HTR-8/SVneo (cell line): Measurements from ENCODE around the gene MB21D2.
"Not testable (repeated sequence)": the region's sequence is repeated elsewhere in the genome, so short reads cannot be mapped to it uniquely, and the experiment has no call there.

Source experiments
- DNase-seq: peaks from one replicate; pipeline ENCODE4 v3.0.0; 2011; ENCODE audit warnings: low spot score, mixed read lengths; ENCODE audit not compliant: insufficient read length
- FAIRE-seq: peaks from 2 replicates; lab custom pipeline; 2011; peaks lifted over from hg19 to GRCh38; lab: Jason Lieb, UNC

Gene MB21D2

DNA sequence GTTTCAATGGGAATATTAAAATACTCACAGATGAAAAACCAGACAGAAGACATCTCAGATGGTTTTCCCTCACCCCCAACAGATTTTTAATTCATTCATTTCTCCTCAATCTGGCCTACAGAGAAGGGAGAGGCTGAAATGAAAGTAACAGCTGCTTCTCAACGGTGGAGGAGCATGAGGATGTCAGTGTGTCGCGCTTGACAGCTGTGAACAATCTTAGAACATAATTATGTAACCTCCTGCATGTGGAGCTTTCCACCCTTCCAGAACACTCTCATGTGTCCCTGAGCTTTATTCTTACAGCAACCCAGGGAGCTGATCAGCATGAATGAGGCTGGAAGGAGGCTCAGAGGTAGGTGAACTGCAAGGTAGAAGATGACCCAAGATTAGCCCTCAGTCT, 52.7 kb downstream of the MB21D2 start:
- no peak for DNase-seq
- FAIRE-seq: no peak

DNA sequence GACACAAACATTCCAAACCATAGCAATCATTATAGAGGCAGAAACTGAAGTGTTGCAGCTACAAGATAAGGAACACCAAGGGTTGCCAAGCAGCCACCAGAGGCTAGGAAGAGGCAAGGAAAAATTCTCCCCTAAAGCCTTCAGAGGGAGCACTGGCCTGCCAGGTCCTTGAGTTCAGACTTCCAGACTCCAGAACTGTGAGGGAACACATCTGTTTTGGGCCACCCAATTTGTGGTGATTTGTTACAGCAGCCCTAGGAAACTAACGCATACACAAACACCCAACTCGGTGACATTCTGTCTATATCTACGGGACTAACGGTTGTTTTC, 54.6 kb downstream of the MB21D2 start:
- no peak for FAIRE-seq
- DNase-seq: no peak

- FAIRE-seq: no peak
- DNase-seq: no peak
Observed at GRCh38 chr3:192862408-192863090, 55.1 kb downstream of the MB21D2 start.

- FAIRE-seq: no peak
- no peak for DNase-seq
Observed at GRCh38 chr3:192861972-192862371, 55.7 kb downstream of the MB21D2 start.

DNA sequence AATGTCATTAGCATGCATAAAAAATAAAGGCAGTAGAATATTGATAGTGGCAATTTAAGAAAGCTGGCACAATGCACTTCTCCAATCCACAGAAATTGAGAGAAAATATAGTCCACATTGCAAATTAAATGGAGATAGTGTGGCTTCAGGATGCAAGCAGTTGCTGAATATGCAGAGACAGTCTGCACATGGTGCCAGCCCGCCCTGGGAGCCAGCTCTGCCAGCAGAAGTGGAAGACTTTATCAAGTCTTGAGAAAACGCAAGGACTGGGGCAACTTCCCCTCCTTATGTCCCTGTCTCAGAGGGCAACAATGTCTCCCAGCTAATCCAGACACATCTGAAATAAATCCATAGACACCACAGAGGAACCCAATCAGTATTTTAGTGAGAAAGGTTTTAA, 57.2 kb downstream of the MB21D2 start:
- no peak for DNase-seq
- no peak for FAIRE-seq

DNA sequence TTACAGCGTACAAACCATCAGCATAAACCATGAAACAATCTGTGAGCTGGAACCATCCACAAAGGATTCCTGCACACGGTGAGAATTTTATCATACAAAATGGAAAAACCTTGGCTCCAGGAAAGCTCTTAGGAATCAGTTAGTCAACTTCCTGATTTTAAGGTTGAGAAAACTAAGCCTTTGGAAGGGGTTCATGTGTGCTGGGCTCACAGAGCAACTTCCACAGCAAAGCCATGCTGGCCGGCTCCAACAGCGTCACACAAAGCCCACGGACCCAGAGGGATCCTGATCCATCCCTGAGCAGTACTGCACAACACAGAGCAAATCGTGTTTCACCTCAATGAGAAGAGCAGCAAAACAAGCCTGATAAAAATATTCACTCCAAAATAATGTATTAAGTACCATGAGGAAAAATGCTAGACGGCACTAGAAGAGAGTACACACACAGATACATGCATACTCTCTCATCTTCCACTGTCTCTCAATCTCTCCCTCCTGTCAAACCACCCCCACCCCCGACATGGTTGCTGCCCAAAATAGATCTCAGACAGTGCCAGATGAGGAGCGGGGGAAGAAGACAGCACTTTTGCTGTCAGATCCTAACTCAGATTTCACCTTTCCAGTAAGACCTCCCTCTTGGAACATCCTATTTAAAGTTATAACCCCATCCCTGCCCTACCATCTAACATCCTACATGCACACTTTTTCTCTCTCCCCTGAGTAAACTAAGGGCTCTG, 58.6 kb downstream of the MB21D2 start:
- no peak for DNase-seq

GRCh38 chr3:192857260-192857661, 60.4 kb downstream of the MB21D2 start:
- DNase-seq (no peak), FAIRE-seq (no peak)

More for the DNA sequence above, 58.6 kb downstream of the MB21D2 start:
- FAIRE-seq: no peak

DNA sequence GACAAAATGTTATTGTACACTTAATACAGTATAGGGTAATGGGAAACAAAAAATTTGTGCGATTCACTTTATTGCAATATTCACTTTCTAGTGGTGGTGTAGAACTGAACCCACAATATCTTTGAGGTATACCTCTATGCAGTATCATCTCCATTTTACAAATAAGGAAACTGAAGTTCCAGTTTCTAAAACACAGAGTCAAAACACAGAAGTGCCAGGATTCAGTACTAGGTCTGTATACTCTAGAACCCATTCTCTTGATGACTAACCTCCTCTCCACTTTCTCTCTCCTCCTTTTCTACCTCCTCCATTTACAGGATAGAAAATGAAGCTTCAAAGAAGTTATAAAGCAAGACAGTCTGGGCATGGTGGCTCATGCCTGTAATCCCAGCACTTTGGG, 62.2 kb downstream of the MB21D2 start:
- DNase-seq: no peak
- FAIRE-seq: no peak

DNA sequence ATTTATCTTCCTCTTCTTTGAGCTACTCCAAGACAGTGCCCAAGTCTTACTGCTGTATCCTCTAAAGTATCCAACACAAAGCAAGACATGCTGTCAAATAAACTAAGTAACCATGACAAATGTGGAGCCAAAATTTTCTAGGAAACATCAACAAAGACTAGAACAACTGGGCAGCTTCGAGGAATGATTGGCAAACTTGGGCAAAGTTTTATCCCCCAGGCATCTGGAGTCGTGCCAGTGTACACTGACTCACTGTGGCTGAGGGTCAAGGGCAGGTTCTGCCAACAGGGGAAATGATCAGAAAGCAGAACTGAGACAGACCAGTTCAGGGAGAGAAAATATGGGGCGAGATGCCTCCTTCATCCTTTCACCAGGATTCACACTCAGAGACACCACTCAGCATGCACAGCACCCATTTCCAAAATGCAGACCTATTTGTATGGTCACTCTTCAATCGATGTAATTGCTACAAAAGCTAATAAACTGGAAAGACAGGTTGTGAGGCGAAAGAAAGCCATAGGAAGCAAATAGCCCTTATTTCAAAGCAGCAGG, 65.8 kb downstream of the MB21D2 start:
- FAIRE-seq: peak; percentile 40
- DNase-seq: peak; percentile 80

DNA sequence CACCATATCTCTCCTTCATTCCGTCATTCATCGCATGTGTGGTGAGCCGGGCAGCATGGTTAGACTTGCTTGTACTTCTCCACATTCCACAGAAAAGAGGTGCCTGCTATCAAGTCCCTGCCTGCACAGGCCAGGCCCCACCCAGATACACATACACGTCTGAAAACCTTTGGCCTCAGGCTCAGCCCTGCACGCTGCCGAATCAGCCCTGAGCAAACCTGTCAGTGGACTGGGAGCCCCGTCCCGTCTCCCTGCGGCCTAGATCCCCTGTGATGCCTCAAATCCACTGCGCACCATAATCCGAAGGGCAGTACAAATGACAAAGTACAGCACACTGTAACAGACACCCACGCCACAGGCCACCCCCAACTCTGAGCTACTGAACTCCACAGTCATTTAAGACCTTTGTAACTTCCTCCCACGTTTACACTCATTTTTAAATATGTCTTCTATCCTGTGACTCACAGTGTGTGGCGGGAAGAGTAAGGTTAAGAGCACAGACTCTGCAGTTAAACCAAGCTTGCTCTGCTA, 67.1 kb downstream of the MB21D2 start:
- DNase-seq (no peak), FAIRE-seq (no peak)

DNA sequence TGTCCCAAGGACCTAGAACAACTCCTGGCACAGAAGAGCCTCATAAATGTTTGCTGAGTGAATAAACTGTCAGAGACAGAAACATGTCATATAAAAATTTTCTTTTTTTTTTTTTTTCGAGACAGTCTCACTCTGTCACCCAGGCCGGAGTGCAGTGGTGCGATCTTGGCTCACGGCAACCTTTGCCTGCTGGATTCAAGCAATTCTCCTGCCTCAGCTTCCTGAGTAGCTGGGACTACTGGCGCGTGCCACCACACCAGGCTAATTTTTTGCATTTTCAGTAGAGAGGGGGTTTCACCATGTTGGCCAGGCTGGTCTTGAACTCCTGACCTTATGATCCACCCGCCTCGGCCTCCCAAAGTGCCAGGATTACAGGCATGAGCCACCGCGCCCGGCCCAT, 67.8 kb downstream of the MB21D2 start:
- FAIRE-seq, DNase-seq: not testable (repeated sequence)

DNA sequence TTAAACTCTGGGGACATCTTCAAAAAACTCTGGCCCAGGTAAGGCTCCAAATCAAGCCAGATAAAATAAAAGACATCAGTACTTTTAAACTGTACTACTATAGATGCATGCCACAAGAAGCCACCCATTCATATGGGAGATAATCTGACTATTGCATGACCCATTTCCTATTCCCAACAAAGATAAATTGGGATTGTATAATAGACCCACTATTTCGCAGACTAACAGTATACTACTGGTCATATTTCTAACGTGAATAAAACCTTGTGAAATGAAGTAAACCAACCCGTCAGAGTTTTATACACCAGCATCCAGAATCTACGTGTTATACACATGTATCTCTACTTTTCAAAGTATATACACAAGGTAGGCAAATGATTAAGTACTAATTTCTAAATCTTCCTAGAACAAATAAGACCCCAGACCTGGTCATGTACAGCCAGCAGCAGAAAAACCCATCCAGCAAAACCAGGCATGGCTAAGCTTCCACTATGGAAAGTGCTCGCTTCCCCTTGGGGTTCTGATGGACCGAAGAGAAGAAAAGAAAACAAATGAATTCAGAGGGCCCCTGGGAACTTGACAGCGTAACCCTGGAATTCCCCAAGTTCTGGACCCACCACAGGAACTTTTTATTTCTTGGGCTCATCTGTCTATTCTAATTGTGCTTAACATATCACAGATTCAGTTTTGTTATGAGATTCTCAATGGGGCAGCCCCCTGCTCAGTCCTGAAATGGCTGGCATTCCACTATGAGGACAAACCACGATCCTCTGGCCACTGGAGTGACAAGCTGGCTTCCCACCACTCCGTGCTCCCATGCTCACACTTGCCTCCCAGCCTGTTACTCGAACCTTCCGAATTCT, 69.1 kb downstream of the MB21D2 start:
- DNase-seq (no peak), FAIRE-seq (no peak)

DNA sequence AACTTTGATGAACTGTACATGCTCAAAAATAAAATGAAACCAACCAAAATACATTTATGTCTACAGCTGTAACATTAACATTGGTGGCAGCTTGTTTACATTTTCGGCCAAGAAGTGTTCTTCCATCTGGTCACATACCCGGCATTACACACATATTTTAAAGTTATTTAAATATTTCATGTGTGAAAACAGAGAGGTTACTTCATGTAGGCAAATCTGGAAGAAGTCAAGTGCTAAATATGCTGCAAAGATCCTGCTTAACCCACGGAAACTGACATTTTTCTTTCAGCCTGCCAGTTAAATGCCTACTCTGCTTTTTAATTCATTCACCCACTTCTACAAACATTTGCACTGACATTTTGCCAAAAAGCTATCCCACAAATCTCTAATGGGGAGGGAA, 69.7 kb downstream of the MB21D2 start:
- DNase-seq: no peak
- no peak for FAIRE-seq

GRCh38 chr3:192845526-192845855, 72.2 kb downstream of the MB21D2 start:
- no peak for FAIRE-seq
- no peak for DNase-seq

GRCh38 chr3:192844836-192845525, 72.7 kb downstream of the MB21D2 start:
- no peak for DNase-seq
- no peak for FAIRE-seq

DNA sequence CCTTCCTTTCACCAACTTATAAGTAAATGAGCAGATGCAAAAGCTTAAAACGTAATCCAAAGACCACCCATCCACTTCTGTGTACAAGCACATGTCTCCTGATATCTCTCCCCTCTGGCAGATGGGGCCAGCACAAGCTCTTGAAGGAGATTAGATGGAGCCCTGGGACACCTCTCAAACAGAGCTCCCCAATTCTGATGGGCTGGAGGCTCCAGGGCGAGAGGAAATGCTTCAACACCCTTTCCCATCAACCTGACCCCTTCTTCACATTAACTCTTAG, 73.2 kb downstream of the MB21D2 start:
- no peak for FAIRE-seq

DNA sequence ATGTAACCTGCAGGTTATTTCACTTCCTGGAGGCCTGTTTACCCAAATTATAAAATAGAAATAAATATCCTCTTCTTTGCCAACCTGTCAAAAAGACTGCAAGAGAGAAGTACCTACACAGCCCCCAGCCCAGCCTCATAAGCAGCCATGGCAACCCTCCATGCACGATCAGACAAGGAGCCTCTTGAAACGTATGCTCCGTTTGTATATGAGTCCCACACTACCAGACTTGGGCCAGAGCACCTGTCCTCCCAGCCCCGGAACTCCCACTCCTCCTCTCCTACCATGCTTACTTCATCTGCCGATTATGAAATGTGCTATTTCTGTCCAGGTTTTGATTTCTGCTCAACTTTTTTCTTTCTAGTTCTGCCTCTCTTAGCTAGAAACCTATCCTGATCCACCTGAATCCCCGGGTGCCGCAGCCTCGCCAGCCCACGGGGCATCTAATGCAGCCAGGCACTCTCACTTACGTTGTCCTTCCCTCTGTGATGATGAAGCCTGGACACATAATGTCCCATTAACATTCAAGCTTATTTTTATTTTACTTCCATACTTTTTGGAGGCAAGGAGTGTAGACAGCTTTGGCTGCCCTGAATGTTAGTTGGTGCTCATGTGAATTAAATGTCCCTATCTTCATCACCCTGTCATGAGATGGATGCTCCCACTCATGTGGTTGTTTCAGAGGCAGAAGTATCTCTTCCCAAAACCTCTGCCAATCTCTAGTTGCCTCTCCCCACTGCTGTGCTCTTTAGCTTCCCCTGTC, 73.8 kb downstream of the MB21D2 start:
- FAIRE-seq (no peak), DNase-seq (no peak)

More for the DNA sequence above, 73.2 kb downstream of the MB21D2 start:
- DNase-seq: no peak

GRCh38 chr3:192843119-192843518, 74.5 kb downstream of the MB21D2 start:
- FAIRE-seq (no peak), DNase-seq (no peak)

DNA sequence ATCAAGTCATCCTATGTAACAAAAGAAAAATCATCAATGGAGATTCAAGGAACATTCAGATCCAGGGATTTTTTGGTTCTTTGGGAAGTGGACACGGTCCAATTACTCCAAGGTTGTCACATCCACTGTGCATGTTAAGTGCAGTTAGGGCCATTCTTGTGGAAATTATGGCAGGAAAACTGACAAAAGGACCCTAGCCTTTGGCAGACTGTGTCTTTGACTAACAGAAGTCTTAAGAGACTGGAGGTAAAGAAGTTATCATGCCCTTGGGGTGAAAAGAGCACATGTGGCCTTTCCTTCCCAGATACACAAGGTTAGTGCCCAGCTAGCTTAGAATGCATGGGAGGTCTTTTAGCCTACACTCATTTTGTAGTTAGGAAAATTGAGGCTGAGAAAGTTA, 74.9 kb downstream of the MB21D2 start:
- FAIRE-seq: no peak

DNA sequence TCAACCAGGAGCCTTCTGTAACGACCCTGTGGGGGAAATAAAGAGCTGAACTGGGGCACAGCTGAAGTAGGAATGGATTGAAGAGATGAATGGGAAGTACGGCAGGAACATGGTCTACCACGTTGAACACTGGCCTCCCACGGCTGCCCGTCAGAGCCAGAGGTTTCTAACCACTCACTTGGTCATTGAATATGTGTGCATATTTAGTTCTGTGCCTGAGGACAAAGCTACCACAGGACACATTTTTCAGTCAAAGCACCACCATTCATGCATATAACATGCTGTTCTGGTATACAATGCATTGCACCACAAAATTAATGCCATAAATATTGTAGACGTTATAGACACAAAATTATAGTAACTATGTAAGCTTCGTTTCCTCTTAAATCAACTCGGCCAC, 75.5 kb downstream of the MB21D2 start:
- no peak for DNase-seq
- FAIRE-seq: no peak

More for the DNA sequence above, 74.9 kb downstream of the MB21D2 start:
- no peak for DNase-seq
